ENCODE measurements around the gene SLC10A3. TPM values are rescaled to one million over a fixed set of nuclear protein-coding genes. Genes with fewer than 3 reads are reported as not detected.

Gene SLC10A3
- total RNA-seq, 1 experiment from 2014 or later = 54.9 TPM

DNA sequence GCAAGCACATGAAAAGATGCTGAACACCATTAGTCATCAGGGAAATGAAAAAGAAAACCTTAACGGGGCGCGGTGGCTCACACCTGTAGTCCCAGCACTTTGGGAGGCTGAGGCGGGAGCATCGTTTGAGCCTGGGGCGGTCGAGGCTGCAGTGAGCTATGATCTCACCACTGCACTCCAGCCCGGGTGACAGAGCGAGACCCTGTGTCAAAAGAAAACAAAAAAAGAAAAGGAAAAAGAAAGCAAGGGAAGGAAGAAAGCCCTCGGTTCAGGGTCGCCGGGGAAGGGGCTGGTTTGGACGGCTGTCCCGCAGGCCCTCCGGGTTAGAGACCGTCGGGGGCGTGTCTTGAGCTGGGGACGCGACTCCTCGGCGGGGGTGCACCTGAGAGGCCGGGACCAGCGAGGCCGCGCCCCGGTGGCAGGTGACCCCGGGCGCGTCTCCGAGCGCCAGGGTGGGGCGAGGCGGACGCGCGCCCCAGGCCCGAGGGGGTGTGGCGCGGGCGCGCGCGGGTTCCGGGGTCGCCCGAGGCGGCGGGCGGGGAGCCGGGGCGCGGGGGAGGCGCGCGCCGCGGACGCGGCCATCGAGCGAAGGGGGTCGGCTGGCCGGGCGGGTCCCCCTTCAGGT, 32.8 kb downstream of the SLC10A3 start:
- no peak overlapping the region for H2AFZ ChIP-seq
- peaks cover 8% of the 10 kb centered on the region; the same call in 1 of the 2 replicates for H3F3A ChIP-seq (ENCODE audit: insufficient read depth, low read depth)
- H4K20me1 ChIP-seq (ENCODE audit: insufficient read depth) = no peaks in the 10 kb centered on the region
- H3K36me3 ChIP-seq (ENCODE audit: low read depth) = no peaks in the 10 kb centered on the region
- POLR2A ChIA-PET (ENCODE audit: unreplicated experiment) = interaction anchor here (0.7 to 1.2 kb wide), 3 partner anchors 15 to 27 kb away, joined by 3 to 9 read pairs (median 6); partner anchors contain the start of gene LAGE3
- peak; percentile 68 to 80 for DNase-seq
- H3K4me1 ChIP-seq (replicated peaks; ENCODE audit: insufficient read depth) = peaks cover 5% of the 10 kb centered on the region
- H3K9me3 ChIP-seq (ENCODE audit: insufficient read depth, low read depth) = no peaks in the 10 kb centered on the region
- no TSS peak for BruUV-seq (replicated peaks)
- peak overlapping the region; percentile 66; the same call in 1 of the 2 replicates for H3K4me3 ChIP-seq
- TF ChIP-seq, protein P1, sequence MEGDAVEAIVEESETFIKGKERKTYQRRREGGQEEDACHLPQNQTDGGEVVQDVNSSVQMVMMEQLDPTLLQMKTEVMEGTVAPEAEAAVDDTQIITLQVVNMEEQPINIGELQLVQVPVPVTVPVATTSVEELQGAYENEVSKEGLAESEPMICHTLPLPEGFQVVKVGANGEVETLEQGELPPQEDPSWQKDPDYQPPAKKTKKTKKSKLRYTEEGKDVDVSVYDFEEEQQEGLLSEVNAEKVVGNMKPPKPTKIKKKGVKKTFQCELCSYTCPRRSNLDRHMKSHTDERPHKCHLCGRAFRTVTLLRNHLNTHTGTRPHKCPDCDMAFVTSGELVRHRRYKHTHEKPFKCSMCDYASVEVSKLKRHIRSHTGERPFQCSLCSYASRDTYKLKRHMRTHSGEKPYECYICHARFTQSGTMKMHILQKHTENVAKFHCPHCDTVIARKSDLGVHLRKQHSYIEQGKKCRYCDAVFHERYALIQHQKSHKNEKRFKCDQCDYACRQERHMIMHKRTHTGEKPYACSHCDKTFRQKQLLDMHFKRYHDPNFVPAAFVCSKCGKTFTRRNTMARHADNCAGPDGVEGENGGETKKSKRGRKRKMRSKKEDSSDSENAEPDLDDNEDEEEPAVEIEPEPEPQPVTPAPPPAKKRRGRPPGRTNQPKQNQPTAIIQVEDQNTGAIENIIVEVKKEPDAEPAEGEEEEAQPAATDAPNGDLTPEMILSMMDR (conservative IDR thresholded peaks at IDR 0.05) = no peak
- no peak for TF ChIP-seq EZH2 (IDR thresholded peaks at IDR 0.05; ENCODE audit: low read depth)
- intact Hi-C loops (cut with micrococcal nuclease; ENCODE audit: unreplicated experiment) = loop anchor here (2.0 to 5.0 kb wide), 3 partner anchors 27 to 60 kb away; partner anchors contain the start of genes DNASE1L1 and RPL10
- peak overlapping the region; percentile 69 for H3K4me2 ChIP-seq
- H3K79me2 ChIP-seq (ENCODE audit: low read depth) = peaks cover 6% of the 10 kb centered on the region; the same call in 1 of the 2 replicates
- CTCF ChIA-PET = interaction anchor here (1.0 kb wide), 1 partner anchor 84 kb away, joined by 6 read pairs; no protein-coding TSS in a partner anchor
- H3K27ac ChIP-seq = no peak overlapping the region
- no peaks in the 10 kb centered on the region for H3K27me3 ChIP-seq (ENCODE audit: insufficient read depth, low read depth)
- H3K9me2 ChIP-seq (ENCODE audit: insufficient read depth) = no peaks in the 10 kb centered on the region

DNA sequence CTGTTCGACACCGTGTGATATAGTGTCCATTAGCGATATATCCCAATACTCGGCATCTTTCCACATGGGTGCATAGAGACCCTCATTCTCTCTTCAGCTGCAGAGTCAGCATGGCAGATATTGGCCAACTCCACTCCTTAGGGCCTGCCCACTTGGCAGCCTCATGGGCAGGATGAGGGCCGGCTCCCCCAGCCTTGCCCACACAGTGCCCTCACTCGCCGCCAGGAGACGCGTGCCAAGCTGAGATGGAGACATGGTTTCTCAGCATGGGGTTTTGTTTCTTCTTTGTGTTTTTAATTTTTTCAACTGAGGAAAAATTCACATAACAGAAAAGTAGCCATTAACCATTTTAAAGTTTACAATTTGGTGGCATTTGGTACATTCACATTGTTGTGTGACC, 37.6 kb downstream of the SLC10A3 start:
- TF ChIP-seq EZH2 (IDR thresholded peaks at IDR 0.05; ENCODE audit: low read depth) = no peak
- TF ChIP-seq, protein P1 (conservative IDR thresholded peaks at IDR 0.05) = no peak
- no TSS peak for BruUV-seq (replicated peaks)
- no peaks in the 10 kb centered on the region for H3K9me3 ChIP-seq (ENCODE audit: insufficient read depth, low read depth)
- no peaks in the 10 kb centered on the region for H3K9me2 ChIP-seq (ENCODE audit: insufficient read depth)
- no peaks in the 10 kb centered on the region for H3K79me2 ChIP-seq (ENCODE audit: low read depth)
- H3K4me1 ChIP-seq (replicated peaks; ENCODE audit: insufficient read depth) = no peaks in the 10 kb centered on the region
- H2AFZ ChIP-seq = no peak overlapping the region
- ChIA-PET POLR2A (ENCODE audit: unreplicated experiment) (interaction anchor here (0.6 kb wide), 1 partner anchor 11 kb away, joined by 8 read pairs; no protein-coding TSS in a partner anchor), CTCF (no interaction called here)
- no peak overlapping the region for H3K4me2 ChIP-seq
- no peaks in the 10 kb centered on the region for H3K27me3 ChIP-seq (ENCODE audit: insufficient read depth, low read depth)
- DNase-seq = no peak
- no peak overlapping the region for H3K27ac ChIP-seq
- H4K20me1 ChIP-seq (ENCODE audit: insufficient read depth) = no peaks in the 10 kb centered on the region
- no peak overlapping the region for H3K4me3 ChIP-seq
- intact Hi-C loops (cut with micrococcal nuclease; ENCODE audit: unreplicated experiment) = no loop called here
- peaks cover 8% of the 10 kb centered on the region; the same call in 1 of the 2 replicates for H3F3A ChIP-seq (ENCODE audit: insufficient read depth, low read depth)
- no peaks in the 10 kb centered on the region for H3K36me3 ChIP-seq (ENCODE audit: low read depth)

DNA sequence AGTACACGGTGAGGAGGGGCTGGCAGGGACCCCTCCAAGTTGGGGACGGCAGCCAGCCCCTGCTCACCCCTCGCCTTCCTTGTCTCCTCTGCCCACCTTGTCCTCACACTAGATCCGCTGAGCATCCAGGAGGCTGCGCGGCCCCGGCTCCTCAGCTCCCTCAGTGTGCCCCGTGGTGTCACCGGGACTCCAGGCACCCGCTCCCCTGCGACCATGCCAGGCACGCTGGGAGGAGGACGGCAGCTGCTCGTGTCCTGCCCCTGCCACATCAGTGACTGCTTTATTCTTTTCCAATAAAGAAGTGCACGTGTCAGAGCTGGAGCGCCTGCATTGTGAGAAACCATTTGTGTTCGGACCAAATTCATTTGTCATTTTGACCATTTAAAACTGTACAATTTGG, 40.1 kb downstream of the SLC10A3 start:
- Histone ChIP-seq H3K27me3 (ENCODE audit: insufficient read depth, low read depth) (no peaks in the 10 kb centered on the region), H3F3A (ENCODE audit: insufficient read depth, low read depth) (no peaks in the 10 kb centered on the region), H3K4me2 (no peak overlapping the region), H3K4me1 (replicated peaks; ENCODE audit: insufficient read depth) (no peaks in the 10 kb centered on the region), H3K79me2 (ENCODE audit: low read depth) (peaks cover under 1% of the 10 kb centered on the region; the same call in 1 of the 2 replicates), H3K36me3 (ENCODE audit: low read depth) (no peaks in the 10 kb centered on the region), H2AFZ (no peak overlapping the region), H3K9me2 (ENCODE audit: insufficient read depth) (no peaks in the 10 kb centered on the region), H3K9me3 (ENCODE audit: insufficient read depth, low read depth) (no peaks in the 10 kb centered on the region), H3K27ac (no peak overlapping the region), H4K20me1 (ENCODE audit: insufficient read depth) (no peaks in the 10 kb centered on the region), H3K4me3 (no peak overlapping the region)
- ChIA-PET POLR2A (ENCODE audit: unreplicated experiment) (no interaction called here), CTCF (no interaction called here)
- no TSS peak for BruUV-seq (replicated peaks)
- no peak for DNase-seq
- intact Hi-C loops (cut with micrococcal nuclease; ENCODE audit: unreplicated experiment) = no loop called here
- TF ChIP-seq EZH2 (IDR thresholded peaks at IDR 0.05; ENCODE audit: low read depth) = no peak
- TF ChIP-seq, protein P1 (conservative IDR thresholded peaks at IDR 0.05) = no peak
